Cardiac atrium fibroblast (primary cell): Measurements from ENCODE around the gene TSC1. TPM values are rescaled to one million over a fixed set of nuclear protein-coding genes. Genes with fewer than 3 reads are reported as not detected.

Source experiments
- total RNA-seq: library from RNA; depleted of rRNA; stranded (reverse); fragments of >200 nt; gene quantifications from 2 replicates; pipeline ENCODE4 v1.2.3, GENCODE V29; 2015

The TSC1 gene
- total RNA-seq = 21.5 and 26.4 TPM in 2 replicates

GRCh38 chr9:132944294-132945185 is at the start of gene TSC1:
TSS of gene TSC1 (minus strand) at chr9:132944616. CDS start at chr9:132928872, 15,744 bp downstream.

GRCh38 chr9:132978451-132979131 is 34.2 kb upstream of the TSC1 start, which contains the start of gene GFI1B:
TSS of gene GFI1B (plus strand) at chr9:132978694. CDS start at chr9:132986679, 7,985 bp downstream.

GRCh38 chr9:132878695-132879456 is 65.5 kb downstream of the TSC1 start, which contains the start of gene SPACA9:
TSS of gene SPACA9 (plus strand) at chr9:132878898. CDS start at chr9:132883948, 5,050 bp downstream.

GRCh38 chr9:132877824-132878694 is 66.4 kb downstream of the TSC1 start, which contains the start of gene AK8:
TSS of gene AK8 (minus strand) at chr9:132878284. CDS start at chr9:132878255, 29 bp downstream.

Other genes with a start within 250 kb of the TSC1 start
- 1.4 TPM in 1 of 2 replicates, not detected in the other for gene AK8, start 66.3 kb downstream of the TSC1 start, total RNA-seq
- gene SPACA9, start 65.7 kb downstream of the TSC1 start, total RNA-seq = 1.5 and 3.4 TPM in 2 replicates
- gene GFI1B, start 34.1 kb upstream of the TSC1 start, total RNA-seq = under 0.01 TPM in 1 of 2 replicates, not detected in the other
- gene GTF3C5, start 86.4 kb upstream of the TSC1 start, total RNA-seq = 29.6 and 31.8 TPM in 2 replicates
- 0.16 and 0.36 TPM in 2 replicates for gene CEL, start 117.4 kb upstream of the TSC1 start, total RNA-seq
- gene RALGDS, start 176.6 kb upstream of the TSC1 start, total RNA-seq = 30.5 and 32.1 TPM in 2 replicates
- 4.1 and 6.3 TPM in 2 replicates for gene GBGT1, start 219.3 kb upstream of the TSC1 start, total RNA-seq